Osteocyte (in vitro differentiated cells): Measurements from ENCODE around the gene HPSE2. TPM values are rescaled to one million over a fixed set of nuclear protein-coding genes. Genes with fewer than 3 reads are reported as not detected.

Experiments
- DNase-seq: peaks from one replicate; pipeline ENCODE4 v3.0.0; 2021; ENCODE audit warnings: mixed read lengths; ENCODE audit not compliant: unreplicated experiment; ENCODE audit errors: extremely low spot score
- H3K27ac Mint-ChIP-seq: one replicate; pipeline ENCODE4 v1.8.0; 2021; ENCODE audit warnings: mild to moderate bottlenecking, mixed read lengths; ENCODE audit not compliant: unreplicated experiment
- H3K27me3 Mint-ChIP-seq: one replicate; pipeline ENCODE4 v1.8.0; 2021; ENCODE audit warnings: mixed read lengths; ENCODE audit not compliant: unreplicated experiment
- H3K36me3 Mint-ChIP-seq: one replicate; pipeline ENCODE4 v1.8.0; 2021; ENCODE audit warnings: mixed read lengths; ENCODE audit not compliant: unreplicated experiment
- H3K4me1 Mint-ChIP-seq: one replicate; pipeline ENCODE4 v1.8.0; 2021; ENCODE audit warnings: mixed read lengths; ENCODE audit not compliant: unreplicated experiment
- H3K4me3 Mint-ChIP-seq: one replicate; pipeline ENCODE4 v1.8.0; 2021; ENCODE audit warnings: mild to moderate bottlenecking, moderate library complexity, mixed read lengths; ENCODE audit not compliant: unreplicated experiment
- H3K9me3 Mint-ChIP-seq: one replicate; pipeline ENCODE4 v1.8.0; 2021; ENCODE audit warnings: mixed read lengths; ENCODE audit not compliant: unreplicated experiment
- total RNA-seq: library from RNA; stranded (reverse); gene quantifications from 2 replicates; pipeline ENCODE4 v1.2.1, GENCODE V29; 2021
- TF ChIP-seq, protein P1 (sequence below): fragments of 200-600 bp; sonication (generic); IDR thresholded peaks from 2 replicates; pipeline ENCODE4 v1.5.0; 2021; ENCODE audit warnings: antibody characterized with exemption, mild to moderate bottlenecking, moderate library complexity

Gene HPSE2
- total RNA-seq, 1 donor from 2014 or later = not detected

GRCh38 chr10:98748298-98748697, 487.4 kb downstream of the HPSE2 start:
- Mint-ChIP-seq H3K36me3 (no peaks in the 10 kb centered on the region), H3K4me3 (no peak overlapping the region), H3K27ac (no peak overlapping the region), H3K9me3 (peaks cover 7% of the 10 kb centered on the region), H3K4me1 (no peaks in the 10 kb centered on the region), H3K27me3 (no peaks in the 10 kb centered on the region)
- no peak for DNase-seq
- TF ChIP-seq, protein P1, sequence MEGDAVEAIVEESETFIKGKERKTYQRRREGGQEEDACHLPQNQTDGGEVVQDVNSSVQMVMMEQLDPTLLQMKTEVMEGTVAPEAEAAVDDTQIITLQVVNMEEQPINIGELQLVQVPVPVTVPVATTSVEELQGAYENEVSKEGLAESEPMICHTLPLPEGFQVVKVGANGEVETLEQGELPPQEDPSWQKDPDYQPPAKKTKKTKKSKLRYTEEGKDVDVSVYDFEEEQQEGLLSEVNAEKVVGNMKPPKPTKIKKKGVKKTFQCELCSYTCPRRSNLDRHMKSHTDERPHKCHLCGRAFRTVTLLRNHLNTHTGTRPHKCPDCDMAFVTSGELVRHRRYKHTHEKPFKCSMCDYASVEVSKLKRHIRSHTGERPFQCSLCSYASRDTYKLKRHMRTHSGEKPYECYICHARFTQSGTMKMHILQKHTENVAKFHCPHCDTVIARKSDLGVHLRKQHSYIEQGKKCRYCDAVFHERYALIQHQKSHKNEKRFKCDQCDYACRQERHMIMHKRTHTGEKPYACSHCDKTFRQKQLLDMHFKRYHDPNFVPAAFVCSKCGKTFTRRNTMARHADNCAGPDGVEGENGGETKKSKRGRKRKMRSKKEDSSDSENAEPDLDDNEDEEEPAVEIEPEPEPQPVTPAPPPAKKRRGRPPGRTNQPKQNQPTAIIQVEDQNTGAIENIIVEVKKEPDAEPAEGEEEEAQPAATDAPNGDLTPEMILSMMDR = peak; percentile 33

DNA sequence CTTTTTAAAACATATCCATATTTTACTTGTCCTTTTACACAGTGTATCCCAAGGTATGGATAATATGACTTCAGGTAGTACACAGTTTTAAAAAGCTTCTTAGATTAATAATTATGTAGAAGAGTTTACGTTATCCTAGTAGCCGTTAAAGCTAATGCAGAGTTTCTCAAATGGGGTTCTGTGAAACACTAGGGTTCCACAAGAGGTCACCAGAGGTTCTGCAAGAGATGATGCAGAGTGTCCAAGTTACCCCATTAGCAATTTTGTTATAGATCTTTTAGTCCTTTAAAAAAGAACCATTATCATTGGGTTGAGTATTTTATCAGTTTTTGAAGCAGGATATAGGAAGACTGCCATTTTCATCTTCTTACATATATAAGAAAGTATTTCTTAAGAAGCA, 490.0 kb downstream of the HPSE2 start:
- TF ChIP-seq, protein P1 = no peak
- H3K27ac Mint-ChIP-seq = no peak overlapping the region
- H3K27me3 Mint-ChIP-seq = no peaks in the 10 kb centered on the region
- no peak for DNase-seq
- no peaks in the 10 kb centered on the region for H3K36me3 Mint-ChIP-seq
- no peaks in the 10 kb centered on the region for H3K4me1 Mint-ChIP-seq
- no peak overlapping the region for H3K4me3 Mint-ChIP-seq
- no peaks in the 10 kb centered on the region for H3K9me3 Mint-ChIP-seq

- no peak overlapping the region for H3K27ac Mint-ChIP-seq
- DNase-seq = no peak
- H3K27me3 Mint-ChIP-seq = no peaks in the 10 kb centered on the region
- no peaks in the 10 kb centered on the region for H3K9me3 Mint-ChIP-seq
- TF ChIP-seq, protein P1 = no peak
- no peaks in the 10 kb centered on the region for H3K4me1 Mint-ChIP-seq
- no peaks in the 10 kb centered on the region for H3K36me3 Mint-ChIP-seq
- H3K4me3 Mint-ChIP-seq = no peak overlapping the region
Observed at GRCh38 chr10:98720551-98720950, 515.1 kb downstream of the HPSE2 start.

DNA sequence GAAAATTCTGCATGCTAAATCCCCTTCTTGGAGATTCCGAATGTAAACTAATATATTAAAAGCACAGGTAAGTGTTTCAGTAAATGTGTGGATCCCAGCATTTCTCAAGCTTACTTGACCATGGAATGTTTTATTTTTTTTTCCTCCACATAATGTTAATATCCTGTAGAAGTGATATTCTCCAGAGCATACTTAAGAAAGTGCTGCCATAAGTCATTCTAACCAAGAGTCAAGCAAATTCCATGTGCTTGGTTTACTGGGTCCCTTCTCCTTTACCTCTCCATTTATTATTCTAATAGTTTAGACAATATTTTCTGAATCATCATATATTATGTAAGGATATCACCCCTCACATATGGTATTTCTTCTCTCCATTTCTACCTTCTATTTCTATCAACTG, 522.1 kb downstream of the HPSE2 start:
- no peaks in the 10 kb centered on the region for H3K36me3 Mint-ChIP-seq
- TF ChIP-seq, protein P1 = no peak
- H3K27ac Mint-ChIP-seq = no peak overlapping the region
- H3K27me3 Mint-ChIP-seq = peaks cover 2% of the 10 kb centered on the region
- no peak overlapping the region for H3K4me3 Mint-ChIP-seq
- no peak for DNase-seq
- H3K9me3 Mint-ChIP-seq = no peaks in the 10 kb centered on the region
- no peaks in the 10 kb centered on the region for H3K4me1 Mint-ChIP-seq

GRCh38 chr10:98696516-98696915, 539.1 kb downstream of the HPSE2 start:
- H3K4me3 Mint-ChIP-seq = no peak overlapping the region
- no peak overlapping the region for H3K27ac Mint-ChIP-seq
- no peaks in the 10 kb centered on the region for H3K27me3 Mint-ChIP-seq

More at GRCh38 chr10:98696516-98696915, 539.1 kb downstream of the HPSE2 start:
- TF ChIP-seq, protein P1 = no peak
- peaks cover 3% of the 10 kb centered on the region for H3K9me3 Mint-ChIP-seq
- H3K36me3 Mint-ChIP-seq = no peaks in the 10 kb centered on the region
- DNase-seq = no peak
- no peaks in the 10 kb centered on the region for H3K4me1 Mint-ChIP-seq
